HG02943 (cell line): Measurements from ENCODE around the gene PARP3.
"Not testable (repeated sequence)": the region's sequence is repeated elsewhere in the genome, so short reads cannot be mapped to it uniquely, and the experiment has no call there.

ENCODE experiments used
- ATAC-seq: cut with Tn5 transposase; IDR thresholded peaks from one replicate; pipeline ENCODE4 v1.9.1; 2021; ENCODE audit warnings: mild to moderate bottlenecking, low read depth, moderate library complexity; ENCODE audit not compliant: unreplicated experiment

The PARP3 gene

GRCh38 chr3:51941798-51942602, at the start of gene PARP3, which contains the start of gene RRP9:
PARP3 (plus strand) TSS chr3:51942363; CDS start chr3:51943356, 993 bp downstream.
RRP9 (minus strand) TSS chr3:51941904; CDS start chr3:51941867, 37 bp downstream.
- peak; percentile 83 for ATAC-seq

GRCh38 chr3:51894391-51894790, 47.8 kb upstream of the PARP3 start:
- no peak for ATAC-seq

- ATAC-seq: no peak
Measured at GRCh38 chr3:51894939-51895338, 47.2 kb upstream of the PARP3 start.

- ATAC-seq: no peak
Measured at GRCh38 chr3:51896607-51897305, 45.4 kb upstream of the PARP3 start.

DNA sequence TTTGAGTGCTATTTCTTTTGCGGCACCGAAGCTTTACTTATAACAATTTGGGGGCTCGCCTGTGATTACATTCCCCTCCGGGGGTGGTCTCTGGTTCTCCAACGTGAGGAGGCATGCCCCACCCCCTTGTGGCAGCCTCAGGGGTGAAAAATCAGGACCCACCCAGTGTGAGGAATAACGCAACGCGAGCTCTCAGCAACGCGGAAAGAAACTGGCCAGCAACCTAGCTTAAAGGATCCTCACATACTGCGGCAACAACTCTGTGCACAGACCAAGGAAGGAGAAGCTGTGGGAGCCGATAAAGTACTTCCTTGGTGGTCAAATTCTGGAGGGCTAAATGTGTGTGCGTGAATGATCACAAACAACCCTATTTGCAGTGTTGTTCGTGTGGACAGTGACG, 44.8 kb upstream of the PARP3 start:
- ATAC-seq: no peak

DNA sequence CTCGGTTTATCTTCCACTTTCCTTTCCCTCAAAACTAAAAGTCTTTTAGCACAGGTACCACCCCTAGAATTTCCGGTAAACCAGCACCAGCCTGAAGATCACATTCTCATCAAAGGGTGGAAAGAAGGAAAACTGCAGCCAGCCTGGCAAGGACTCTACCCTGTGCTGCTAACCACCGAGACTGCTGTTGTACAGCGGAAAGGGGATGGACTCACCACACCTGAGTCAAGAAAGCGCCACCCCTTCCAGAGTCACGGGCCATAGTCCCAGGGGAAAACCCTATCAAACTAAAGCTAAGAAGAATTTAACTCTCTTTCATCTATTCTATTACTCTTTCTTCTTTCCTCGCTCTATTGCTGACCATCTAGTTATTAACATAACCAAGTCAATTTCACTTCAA, 42.1 kb upstream of the PARP3 start:
- not testable (repeated sequence) for ATAC-seq

DNA sequence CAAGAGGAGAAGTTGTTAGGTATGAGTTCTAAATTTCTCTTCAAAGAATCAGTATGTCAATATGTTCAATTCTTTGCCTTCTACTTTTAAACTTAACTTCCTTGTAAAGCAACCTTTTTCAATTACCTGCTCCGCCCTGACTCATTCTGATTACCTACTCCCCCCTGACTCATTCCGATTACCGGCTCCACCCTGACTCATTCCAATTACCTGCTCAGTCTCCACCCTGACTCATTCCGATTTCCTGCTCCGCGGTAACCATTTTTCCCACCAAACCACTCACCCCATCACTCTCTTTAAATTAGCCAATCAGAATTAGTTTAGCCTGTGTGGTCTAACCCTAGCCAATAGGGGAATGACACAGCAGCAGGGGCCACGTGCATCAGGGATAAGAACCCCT, 39.8 kb upstream of the PARP3 start:
- not testable (repeated sequence) for ATAC-seq

GRCh38 chr3:51904034-51904823, 37.9 kb upstream of the PARP3 start:
- ATAC-seq: no peak

- ATAC-seq: no peak
Measured at GRCh38 chr3:51908026-51908425, 34.1 kb upstream of the PARP3 start.

GRCh38 chr3:51916418-51916817, 25.7 kb upstream of the PARP3 start:
- ATAC-seq: no peak

GRCh38 chr3:51921081-51921578, 21.0 kb upstream of the PARP3 start:
- ATAC-seq: no peak

GRCh38 chr3:51927061-51927977, 14.8 kb upstream of the PARP3 start:
- ATAC-seq: no peak

DNA sequence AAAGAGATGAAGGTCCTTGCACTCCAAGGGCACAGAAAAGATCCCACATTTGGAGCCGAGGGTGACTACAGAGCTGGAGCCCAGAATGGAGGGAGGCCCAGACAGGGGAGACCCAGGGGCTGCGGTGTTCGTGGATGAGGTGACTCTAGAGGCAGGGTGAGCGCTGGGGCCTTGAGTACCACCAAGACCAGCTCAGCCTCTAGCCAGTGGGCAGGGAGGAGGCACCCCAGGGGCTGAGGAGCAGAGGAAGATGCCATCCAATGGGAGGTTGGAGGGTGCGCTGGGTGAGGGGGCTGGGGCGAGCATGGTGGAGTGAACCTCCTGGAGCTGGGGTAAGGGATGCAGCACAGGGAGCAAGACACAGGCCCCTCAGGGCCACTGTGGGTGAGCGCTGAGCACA, 13.7 kb upstream of the PARP3 start:
- ATAC-seq: no peak

DNA sequence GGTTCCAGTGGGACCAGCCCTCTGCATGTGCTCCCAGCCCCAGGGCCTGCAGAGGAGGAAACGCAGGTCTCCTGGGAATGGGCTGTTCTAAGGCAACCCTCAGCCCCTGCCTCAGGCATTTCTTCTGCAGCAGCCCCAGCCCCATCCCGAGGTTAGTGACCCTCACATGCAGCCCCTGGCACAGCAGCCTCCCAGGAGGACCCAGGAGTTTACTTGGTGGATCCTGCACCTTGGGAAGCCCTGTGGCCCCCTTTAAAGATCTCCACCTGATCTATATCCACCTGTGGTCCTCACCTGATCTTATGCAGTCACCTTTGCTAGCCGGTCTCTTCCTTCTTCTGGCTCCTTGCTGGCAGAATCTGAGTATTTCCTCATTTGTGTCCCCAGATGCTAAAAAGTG, 13.2 kb upstream of the PARP3 start:
- ATAC-seq: not testable (repeated sequence)

- no peak for ATAC-seq
Measured at GRCh38 chr3:51929420-51930003, 12.7 kb upstream of the PARP3 start.

GRCh38 chr3:51930439-51930838, 11.7 kb upstream of the PARP3 start:
- no peak for ATAC-seq

DNA sequence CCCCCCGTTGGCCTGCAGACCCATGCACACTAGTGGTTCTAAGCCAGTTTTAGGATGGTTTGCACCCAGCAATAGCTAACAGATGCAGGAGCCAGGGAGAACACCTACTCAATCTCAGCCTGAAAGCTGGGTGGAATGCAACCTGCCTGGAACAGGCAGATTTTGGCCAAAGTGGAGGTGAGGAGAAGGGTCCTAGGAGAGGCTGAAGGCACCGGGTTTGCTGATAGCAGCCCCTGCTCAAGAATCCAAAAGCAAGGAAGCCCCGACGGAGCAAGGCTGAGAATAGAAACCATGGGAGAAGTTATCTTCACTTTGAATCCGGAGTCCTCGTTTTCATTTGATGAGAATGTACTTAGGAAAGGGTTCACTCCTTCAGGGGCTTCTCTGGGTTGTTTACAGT, 10.4 kb upstream of the PARP3 start:
- no peak for ATAC-seq

DNA sequence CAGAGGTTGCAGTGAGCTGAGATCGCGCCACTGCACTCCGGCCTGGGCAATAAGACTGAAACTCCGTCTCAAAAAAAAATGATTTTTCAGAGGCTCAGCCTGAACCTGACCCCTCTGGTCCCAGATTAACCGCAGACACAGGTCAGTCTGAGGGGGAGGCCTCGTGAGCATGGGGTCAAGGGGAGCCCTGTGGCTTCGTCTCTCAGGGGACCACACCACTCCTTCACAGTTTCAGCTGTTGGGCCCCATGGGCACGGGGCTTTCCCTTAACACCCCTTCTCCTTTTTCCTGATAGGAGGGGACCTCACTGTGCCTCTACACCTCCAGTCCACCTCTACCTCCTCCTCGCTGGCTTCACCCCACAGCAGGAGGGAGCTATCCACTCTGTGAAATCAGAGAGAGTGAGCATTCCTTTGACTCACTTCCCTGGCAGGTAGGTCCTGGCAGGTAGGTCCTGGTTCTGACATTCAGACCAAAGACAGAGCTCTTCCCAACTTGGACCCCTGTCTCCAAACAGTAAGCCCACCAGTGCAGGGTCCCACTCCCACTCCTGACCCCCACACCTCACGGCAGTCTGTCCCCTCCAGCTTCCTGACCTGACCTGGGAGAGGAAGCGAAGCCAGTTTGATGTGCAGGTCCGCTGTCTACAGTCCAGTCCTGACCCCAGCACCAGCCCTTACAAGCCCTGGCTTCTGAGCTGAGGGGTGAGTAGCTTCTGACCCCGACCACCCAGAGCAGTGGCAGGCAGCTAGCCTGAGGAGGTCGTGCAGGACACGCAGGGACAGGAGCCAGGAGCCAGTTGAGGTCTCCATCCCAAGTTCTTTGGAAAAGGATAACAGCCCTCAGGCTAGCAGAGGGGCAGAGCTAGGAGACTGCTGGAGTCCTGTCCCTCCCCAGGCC, 9.4 kb upstream of the PARP3 start:
- no peak for ATAC-seq
